Lung (tissue), 12 donors: ENCODE data around the gene FNDC4. TPM values are rescaled to one million over a fixed set of nuclear protein-coding genes. Genes with fewer than 3 reads are reported as not detected.

ENCODE experiments used
- ATAC-seq: fragments of 200-7000 bp; cut with Tn5 transposase; one replicate; pipeline ENCODE4 v1.9.1; 2020; ENCODE audit warnings: moderate number of reproducible peaks; ENCODE audit not compliant: insufficient read depth, low FRiP score
- DNase-seq, 3 donors: peaks; one replicate each; pipeline ENCODE4 v3.0.0-alpha.2; 2013 to 2017
- H3K27ac ChIP-seq, 2 donors: one replicate each; pipeline ENCODE4 v1.5.1; 2013; ENCODE audit warnings: mild to moderate bottlenecking in 2 of 2, moderate library complexity in 2 of 2, control low read depth in 1 of 2, inconsistent platforms in 1 of 2, low read depth in 1 of 2, low read length in 1 of 2
- H3K27me3 ChIP-seq, 3 donors: one replicate each; pipeline ENCODE4 v1.5.1; 2013; ENCODE audit warnings: low read length in 2 of 3; ENCODE audit not compliant: control insufficient read depth in 3 of 3, insufficient read depth in 3 of 3
- H3K36me3 ChIP-seq, 4 donors: one replicate each; pipeline ENCODE4 v1.5.1; 2013; ENCODE audit warnings: low read length in 4 of 4, mild to moderate bottlenecking in 1 of 4, moderate library complexity in 1 of 4; ENCODE audit not compliant: control insufficient read depth in 4 of 4, insufficient read depth in 4 of 4
- H3K4me1 ChIP-seq, 5 donors: one replicate each; pipeline ENCODE4 v1.5.1; 2013; ENCODE audit warnings: low read length in 5 of 5, mild to moderate bottlenecking in 2 of 5, moderate library complexity in 1 of 5; ENCODE audit not compliant: control insufficient read depth in 5 of 5, insufficient read depth in 5 of 5
- H3K4me3 ChIP-seq: one replicate; pipeline ENCODE4 v1.5.1; 2013; ENCODE audit warnings: mild to moderate bottlenecking, control low read depth, moderate library complexity
- H3K9ac ChIP-seq, 2 donors: one replicate each; pipeline ENCODE4 v1.5.1; 2013; ENCODE audit warnings: low read length in 2 of 2, control low read depth in 1 of 2; ENCODE audit not compliant: insufficient read depth in 1 of 2
- H3K9me3 ChIP-seq, 4 donors: one replicate each; pipeline ENCODE4 v1.5.1; 2013; ENCODE audit warnings: low read length in 3 of 4, mild to moderate bottlenecking in 1 of 4, moderate library complexity in 1 of 4; ENCODE audit not compliant: control insufficient read depth in 4 of 4, insufficient read depth in 3 of 4
- WGBS, 2 donors: extraction: QIAGEN DNeasy Blood & Tissue Kit; methylation state at CpG; one replicate each; pipeline ENCODE4 v1.1.7; 2013; 5-methylcytosine and 5-hydroxymethylcytosine counted together
- polyA plus RNA-seq, 2 donors: library from polyadenylated mRNA; stranded (reverse); fragments of 200-250 nt; gene quantifications; one replicate each; pipeline ENCODE4 v1.2.1, GENCODE V29; 2013
- total RNA-seq, 2 donors: library from RNA; depleted of rRNA in 1 of 2; stranded (reverse); fragments of >200 nt in 1 of 2; gene quantifications; one replicate each; pipeline ENCODE4 v1.2.1, GENCODE V29; 2014 to 2021
- TF ChIP-seq, protein P1 (sequence below): IDR thresholded peaks from 2 replicates; pipeline ENCODE4 v1.5.1; 2012; ENCODE audit warnings: mild to moderate bottlenecking; ENCODE audit errors: control extremely low read depth, extremely low read depth
- donor health status: control.
- donor health status: control.
- donor health status: Bipolar disorder and iron deficiency.
- donor health status: healthy.
- donor health status: DM: yes; HTN: yes; CAD: no.

Gene FNDC4
- total and polyA plus RNA-seq, 4 donors = 2.8 to 6.9 (median 4.3) TPM

DNA sequence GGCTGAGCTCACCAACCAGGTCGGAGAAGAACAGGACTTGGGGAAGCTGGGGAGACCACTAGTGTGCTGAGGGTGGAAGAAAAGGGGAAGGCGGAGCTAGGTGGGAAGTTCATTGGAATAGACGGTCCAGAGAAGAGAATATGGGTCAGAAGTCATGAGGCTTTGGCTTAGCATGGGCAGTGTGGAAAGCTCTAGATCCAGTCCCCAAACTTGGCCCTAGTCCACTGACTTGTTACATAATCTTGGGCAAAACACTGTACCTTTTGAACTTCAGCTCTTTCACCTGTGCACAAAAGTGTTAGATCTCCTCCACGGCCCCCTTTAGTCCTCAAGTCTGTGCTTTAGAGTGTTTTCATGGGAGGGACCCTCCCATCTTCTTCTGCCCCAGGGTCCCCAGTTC lies 12.3 kb upstream of the FNDC4 start:
- WGBS, 2 donors = 73 to 74% methylated on average over 4 of the region's 4 CpGs
- TF ChIP-seq, protein P1, sequence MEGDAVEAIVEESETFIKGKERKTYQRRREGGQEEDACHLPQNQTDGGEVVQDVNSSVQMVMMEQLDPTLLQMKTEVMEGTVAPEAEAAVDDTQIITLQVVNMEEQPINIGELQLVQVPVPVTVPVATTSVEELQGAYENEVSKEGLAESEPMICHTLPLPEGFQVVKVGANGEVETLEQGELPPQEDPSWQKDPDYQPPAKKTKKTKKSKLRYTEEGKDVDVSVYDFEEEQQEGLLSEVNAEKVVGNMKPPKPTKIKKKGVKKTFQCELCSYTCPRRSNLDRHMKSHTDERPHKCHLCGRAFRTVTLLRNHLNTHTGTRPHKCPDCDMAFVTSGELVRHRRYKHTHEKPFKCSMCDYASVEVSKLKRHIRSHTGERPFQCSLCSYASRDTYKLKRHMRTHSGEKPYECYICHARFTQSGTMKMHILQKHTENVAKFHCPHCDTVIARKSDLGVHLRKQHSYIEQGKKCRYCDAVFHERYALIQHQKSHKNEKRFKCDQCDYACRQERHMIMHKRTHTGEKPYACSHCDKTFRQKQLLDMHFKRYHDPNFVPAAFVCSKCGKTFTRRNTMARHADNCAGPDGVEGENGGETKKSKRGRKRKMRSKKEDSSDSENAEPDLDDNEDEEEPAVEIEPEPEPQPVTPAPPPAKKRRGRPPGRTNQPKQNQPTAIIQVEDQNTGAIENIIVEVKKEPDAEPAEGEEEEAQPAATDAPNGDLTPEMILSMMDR = no peak
- no peak overlapping the region for H3K9ac ChIP-seq
- H3K27ac ChIP-seq = no peak overlapping the region
- H3K36me3 ChIP-seq = no peaks in the 10 kb centered on the region
- H3K9me3 ChIP-seq = no peaks in the 10 kb centered on the region
- no peaks in the 10 kb centered on the region for H3K4me1 ChIP-seq
- DNase-seq (no peak), ATAC-seq (no peak)
- H3K4me3 ChIP-seq = no peak overlapping the region
- no peaks in the 10 kb centered on the region for H3K27me3 ChIP-seq

DNA sequence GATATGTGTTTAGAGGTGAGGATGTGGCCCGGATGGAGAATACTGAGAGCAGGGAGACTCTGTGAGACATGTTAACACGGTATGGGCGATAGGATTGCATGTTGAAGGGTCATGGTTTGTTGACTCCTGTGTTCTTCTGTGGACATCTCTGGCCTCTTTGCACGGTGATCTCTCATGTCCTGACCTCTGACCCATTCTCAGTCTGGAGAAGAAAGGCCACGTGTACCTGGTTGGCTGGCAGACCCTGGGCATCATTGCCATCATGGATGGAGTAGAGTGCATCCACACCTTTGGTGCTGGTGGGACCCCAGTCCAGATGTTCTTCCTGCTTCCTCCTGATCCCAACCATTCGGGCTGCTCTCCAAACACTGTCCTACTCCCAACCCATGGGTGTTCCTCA lies 11.6 kb upstream of the FNDC4 start:
- Histone ChIP-seq H3K27ac (no peak overlapping the region), H3K9ac (no peak overlapping the region), H3K27me3 (no peaks in the 10 kb centered on the region), H3K9me3 (no peaks in the 10 kb centered on the region), H3K4me3 (no peak overlapping the region), H3K4me1 (no peaks in the 10 kb centered on the region), H3K36me3 (no peaks in the 10 kb centered on the region)
- ATAC-seq (no peak), DNase-seq (no peak)
- 88 to 90% methylated on average over 6 of the region's 6 CpGs for WGBS, 2 donors
- TF ChIP-seq, protein P1 = no peak

DNA sequence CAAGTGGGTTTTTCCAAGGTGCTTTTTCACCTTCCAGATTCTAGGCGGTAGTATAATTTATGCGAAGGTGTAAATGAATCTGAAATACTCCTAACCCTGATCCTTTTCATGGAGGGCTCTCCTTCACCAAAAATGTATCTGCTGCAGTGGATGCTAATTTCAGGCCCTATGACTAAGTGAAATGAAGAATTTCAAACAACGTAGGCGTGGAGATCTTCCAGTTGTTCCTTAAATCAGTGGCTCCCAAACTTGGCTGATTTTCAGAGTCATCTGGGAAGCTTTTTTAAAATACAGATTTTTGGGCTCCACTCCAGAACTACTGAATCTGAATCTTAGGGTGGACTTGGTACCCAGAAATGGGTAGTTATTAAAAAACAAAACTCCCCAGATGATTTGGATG lies 7.1 kb upstream of the FNDC4 start:
- no peaks in the 10 kb centered on the region for H3K36me3 ChIP-seq
- DNase-seq (peak in 2 of 3 donors; percentile 22 to 51), ATAC-seq (no peak)
- H3K27me3 ChIP-seq = peaks cover 0 to 4% (median 0%) of the 10 kb centered on the region in 3 donors
- H3K27ac ChIP-seq = no peak overlapping the region
- no peaks in the 10 kb centered on the region for H3K9me3 ChIP-seq
- no peak overlapping the region for H3K4me3 ChIP-seq
- no peaks in the 10 kb centered on the region for H3K4me1 ChIP-seq
- TF ChIP-seq, protein P1 = no peak
- 82 to 89% methylated on average over 4 of the region's 4 CpGs for WGBS, 2 donors
- H3K9ac ChIP-seq = no peak overlapping the region

DNA sequence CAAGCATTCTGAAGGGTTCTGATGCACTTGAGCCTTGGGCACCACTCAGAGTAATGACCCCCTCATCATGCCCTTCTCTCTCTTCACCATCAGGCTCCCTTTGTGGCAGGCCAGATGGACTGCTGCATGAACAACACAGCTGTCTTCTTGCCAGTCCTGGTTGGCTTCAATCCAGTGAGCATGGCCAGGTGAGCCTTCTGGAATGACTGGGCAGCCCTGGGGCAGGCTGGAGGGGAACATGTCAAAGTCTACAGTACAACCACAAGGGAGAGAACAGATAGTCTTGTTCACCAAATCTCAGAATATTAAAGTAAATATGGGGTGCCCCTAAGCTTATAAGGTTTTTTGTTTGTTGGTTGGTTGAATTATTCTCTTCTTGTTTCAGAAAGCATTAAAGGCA lies 6.0 kb upstream of the FNDC4 start:
- Histone ChIP-seq H3K4me1 (peaks cover 0 to under 1% (median 0%) of the 10 kb centered on the region in 5 donors), H3K4me3 (no peak overlapping the region), H3K27ac (no peak overlapping the region), H3K9ac (no peak overlapping the region), H3K36me3 (no peaks in the 10 kb centered on the region), H3K27me3 (peaks cover 0 to 4% (median 0%) of the 10 kb centered on the region in 3 donors), H3K9me3 (no peaks in the 10 kb centered on the region)
- ATAC-seq (no peak), DNase-seq (no peak)
- TF ChIP-seq, protein P1 = no peak
